GM12892 (cell line): Measurements from ENCODE around the gene FAM227A.

ENCODE experiments used
- POLR2A ChIP-seq: IDR thresholded peaks from 2 replicates; pipeline ENCODE4 v1.6.1; 2011; ENCODE audit warnings: low read depth, low read length, control low read depth
- POLR2AphosphoS5 ChIP-seq: IDR thresholded peaks from 2 replicates; pipeline ENCODE4 v1.6.1; 2011; ENCODE audit warnings: low read depth, low read length, control low read depth

DNA sequence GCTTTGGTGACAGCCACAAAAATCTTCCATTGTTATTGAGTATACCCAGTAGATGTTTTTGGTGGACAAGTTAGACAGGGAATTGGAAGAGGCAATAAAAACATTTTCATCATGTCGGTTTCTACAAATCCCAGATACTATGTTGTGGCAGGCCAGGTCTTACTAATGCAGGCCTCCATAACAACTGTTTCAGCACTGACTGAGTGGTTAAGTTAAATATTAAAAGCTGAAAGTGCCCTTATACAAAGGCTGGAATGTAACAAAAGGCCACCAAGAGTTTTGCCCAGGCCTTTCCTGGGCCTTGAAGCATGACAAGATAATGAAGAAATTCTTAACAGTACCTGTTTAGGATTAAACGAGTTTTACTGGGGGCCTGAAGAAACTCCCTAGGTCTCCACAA, 115.5 kb downstream of the FAM227A start:
- TF ChIP-seq POLR2A = no peak
- no peak for TF ChIP-seq POLR2AphosphoS5
